ENCODE measurements around the gene KNDC1. TPM values are rescaled to one million over a fixed set of nuclear protein-coding genes. Genes with fewer than 3 reads are reported as not detected.

The KNDC1 gene
- total and polyA plus RNA-seq, 10 of the 15 experiments (the other 5 are each of a cell fraction or from before 2014, with no cell fraction given) = 0.03 to 0.11 (median 0.05) TPM; not detected in 7

- WGBS (ENCODE audit: insufficient coverage, insufficient replicate concordance, low lambda C conversion rate, missing lambda C conversion rate) = 61% methylated on average over 13 of the region's 21 CpGs
- Histone ChIP-seq H3K27me3 (replicated peaks in 1 of 2; ENCODE audit: control insufficient read depth in 2 of 2, insufficient read depth in 2 of 2, low read length in 1 of 2) (peaks cover 1 to 3% of the 10 kb centered on the region in 2 experiments; a peak in 2 of 4 replicates), H3K9ac (ENCODE audit: control insufficient read depth, insufficient read depth, low read length) (no peak overlapping the region), H2AFZ (ENCODE audit: control insufficient read depth, low read depth, low read length) (no peak overlapping the region), H3K4me3 (no peak overlapping the region), H3K4me2 (ENCODE audit: control insufficient read depth, insufficient read depth) (no peak overlapping the region), H3K36me3 (ENCODE audit: control insufficient read depth in 2 of 2, insufficient read depth in 2 of 2, low read length in 1 of 2) (no peaks in the 10 kb centered on the region), H3K4me1 (ENCODE audit: control insufficient read depth, insufficient read depth, low read length) (no peaks in the 10 kb centered on the region), H3K79me2 (ENCODE audit: control insufficient read depth, insufficient read depth, low read length) (no peaks in the 10 kb centered on the region), H3K9me3 (replicated peaks; ENCODE audit: control insufficient read depth, insufficient read depth, low read length) (no peaks in the 10 kb centered on the region), H4K20me1 (ENCODE audit: control insufficient read depth, insufficient read depth) (no peaks in the 10 kb centered on the region), H3K27ac (ENCODE audit: control insufficient read depth, insufficient read depth) (no peak overlapping the region)
- no peak for DNase-seq (ENCODE audit: low read depth, low spot score)
- BruUV-seq (replicated peaks) = no TSS peak
- no peak for FAIRE-seq
- ChIA-PET CTCF (no interaction called here), SMC1A (ENCODE audit: uncharacterized antibody, unreplicated experiment) (no interaction called here), RAD21 (ENCODE audit: unreplicated experiment) (no interaction called here), POLR2A (no interaction called here)
- no peak for ATAC-seq
- intact Hi-C loops (cut with micrococcal nuclease; ENCODE audit: unreplicated experiment) (no loop called here), in situ Hi-C loops (cut with MboI) (no loop called here)
- no peak for TF ChIP-seq SPI1 (IDR thresholded peaks at IDR 0.05; ENCODE audit: borderline replicate concordance, insufficient read depth, low read depth, low read length)
- no peak for TF ChIP-seq TAF1 (IDR thresholded peaks at IDR 0.05; ENCODE audit: borderline replicate concordance, low read depth, low read length)
- no peak for TF ChIP-seq TBL1XR1 (IDR thresholded peaks at IDR 0.05; ENCODE audit: low read depth, low read length)
- no peak for TF ChIP-seq CUX1 (IDR thresholded peaks at IDR 0.05; ENCODE audit: insufficient replicate concordance, low read depth, low read length)
- TF ChIP-seq WRNIP1 (IDR thresholded peaks at IDR 0.05; ENCODE audit: borderline replicate concordance, low read depth, low read length) = no peak
- no peak for TF ChIP-seq TARDBP (IDR thresholded peaks at IDR 0.05; ENCODE audit: borderline replicate concordance)
- no peak for TF ChIP-seq CBFB (IDR thresholded peaks at IDR 0.05; ENCODE audit: low read depth)
- no peak for TF ChIP-seq HDGF (IDR thresholded peaks at IDR 0.05)
- no peak for TF ChIP-seq USF2 (IDR thresholded peaks at IDR 0.05; ENCODE audit: borderline replicate concordance, low read depth, low read length)
These were observed 67.2 kb downstream of the KNDC1 start for GRCh38 chr10:133227256-133227655.
